SJSA1 (cell line): ENCODE data around the gene GNG13. TPM values are rescaled to one million over a fixed set of nuclear protein-coding genes. Genes with fewer than 3 reads are reported as not detected.
"Not testable (repeated sequence)": the region's sequence is repeated elsewhere in the genome, so short reads cannot be mapped to it uniquely, and the experiment has no call there.

Experiments
- DNase-seq, 2 experiments: peaks; one replicate each; pipeline ENCODE4 v3.0.0-alpha.2; 2015 to 2020; ENCODE audit warnings: low spot score in 2 of 2, low read depth in 1 of 2
- H3K27ac ChIP-seq: fragments of 250-450 bp; sonication (Bioruptor Pico); 2 replicates; pipeline ENCODE4 v1.5.1; 2020; ENCODE audit warnings: mild to moderate bottlenecking, moderate library complexity
- H3K27me3 ChIP-seq: fragments of 250-450 bp; sonication (Bioruptor Pico); replicated peaks from 2 replicates; pipeline ENCODE4 v1.5.1; 2020; ENCODE audit warnings: mild to moderate bottlenecking, moderate library complexity
- H3K36me3 ChIP-seq: fragments of 250-450 bp; sonication (Bioruptor Pico); 2 replicates; pipeline ENCODE4 v1.5.1; 2020; ENCODE audit warnings: mild to moderate bottlenecking
- H3K4me1 ChIP-seq: fragments of 250-450 bp; sonication (Bioruptor Pico); replicated peaks from 2 replicates; pipeline ENCODE4 v1.6.1; 2021; ENCODE audit warnings: mild to moderate bottlenecking
- H3K4me3 ChIP-seq: fragments of 250-450 bp; sonication (Bioruptor Pico); 2 replicates; pipeline ENCODE4 v1.5.1; 2020; ENCODE audit warnings: mild to moderate bottlenecking
- H3K9me3 ChIP-seq: fragments of 250-450 bp; sonication (Bioruptor Pico); replicated peaks from 2 replicates; pipeline ENCODE4 v1.5.1; 2020; ENCODE audit warnings: mild to moderate bottlenecking
- total RNA-seq: library from RNA; depleted of rRNA; stranded (reverse); fragments of >200 nt; shearing (Covaris generic); gene quantifications from 2 replicates; pipeline ENCODE4 v1.2.3, GENCODE V29; 2014; rRNA removed

Gene GNG13
- total RNA-seq, 1 experiment from 2014 or later: not detected

DNA sequence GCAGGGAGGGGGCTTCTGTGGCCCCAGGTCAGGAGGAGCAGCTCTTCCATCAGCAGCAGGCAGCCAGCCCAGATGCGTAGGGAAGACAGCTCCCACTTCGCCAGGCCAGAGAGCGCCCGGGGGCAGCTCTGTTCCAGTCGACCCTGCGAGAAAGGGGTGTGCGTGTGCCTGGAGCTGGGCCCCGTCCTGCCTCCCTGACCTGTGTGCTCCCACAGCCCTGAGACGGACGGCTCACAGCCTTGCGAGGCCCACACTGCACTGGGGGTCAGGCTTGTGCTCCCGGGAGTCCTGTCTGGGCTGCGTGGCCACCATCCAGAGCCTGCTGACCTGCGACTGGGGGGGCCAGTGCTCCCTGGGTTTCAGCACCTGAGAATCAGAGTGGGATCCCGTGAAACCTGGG lies 40.5 kb downstream of the GNG13 start:
- Histone ChIP-seq H3K27ac (no peak overlapping the region), H3K4me1 (no peaks in the 10 kb centered on the region; the same call in 1 of the 2 replicates), H3K36me3 (no peaks in the 10 kb centered on the region), H3K9me3 (peaks cover 2% of the 10 kb centered on the region; the same call in 1 of the 2 replicates), H3K4me3 (no peak overlapping the region), H3K27me3 (peaks cover 39% of the 10 kb centered on the region)
- no peak for DNase-seq

GRCh38 chr16:759110-759910 lies 41.2 kb downstream of the GNG13 start:
- Histone ChIP-seq H3K4me3 (no peak overlapping the region), H3K36me3 (no peaks in the 10 kb centered on the region), H3K9me3 (peaks cover 2% of the 10 kb centered on the region; the same call in 1 of the 2 replicates), H3K27ac (no peak overlapping the region), H3K4me1 (no peaks in the 10 kb centered on the region; the same call in 1 of the 2 replicates), H3K27me3 (peaks cover 47% of the 10 kb centered on the region)
- no peak for DNase-seq

- Histone ChIP-seq H3K36me3 (no peaks in the 10 kb centered on the region), H3K9me3 (peaks cover 2% of the 10 kb centered on the region; the same call in 1 of the 2 replicates)
Observed at GRCh38 chr16:756428-756827, 44.1 kb downstream of the GNG13 start.

GRCh38 chr16:754656-755055 lies 45.9 kb downstream of the GNG13 start:
- H3K4me1 ChIP-seq: no peaks in the 10 kb centered on the region
- H3K9me3 ChIP-seq: peaks cover 2% of the 10 kb centered on the region; the same call in 1 of the 2 replicates
- no peak for DNase-seq
- no peak overlapping the region for H3K4me3 ChIP-seq
- H3K36me3 ChIP-seq: no peaks in the 10 kb centered on the region
- H3K27me3 ChIP-seq: peaks cover 55% of the 10 kb centered on the region
- H3K27ac ChIP-seq: no peak overlapping the region

More at GRCh38 chr16:756428-756827, 44.1 kb downstream of the GNG13 start:
- no peak for DNase-seq
- H3K4me1 ChIP-seq: no peaks in the 10 kb centered on the region; the same call in 1 of the 2 replicates
- no peak overlapping the region for H3K4me3 ChIP-seq
- no peak overlapping the region for H3K27ac ChIP-seq
- H3K27me3 ChIP-seq: peaks cover 53% of the 10 kb centered on the region

DNA sequence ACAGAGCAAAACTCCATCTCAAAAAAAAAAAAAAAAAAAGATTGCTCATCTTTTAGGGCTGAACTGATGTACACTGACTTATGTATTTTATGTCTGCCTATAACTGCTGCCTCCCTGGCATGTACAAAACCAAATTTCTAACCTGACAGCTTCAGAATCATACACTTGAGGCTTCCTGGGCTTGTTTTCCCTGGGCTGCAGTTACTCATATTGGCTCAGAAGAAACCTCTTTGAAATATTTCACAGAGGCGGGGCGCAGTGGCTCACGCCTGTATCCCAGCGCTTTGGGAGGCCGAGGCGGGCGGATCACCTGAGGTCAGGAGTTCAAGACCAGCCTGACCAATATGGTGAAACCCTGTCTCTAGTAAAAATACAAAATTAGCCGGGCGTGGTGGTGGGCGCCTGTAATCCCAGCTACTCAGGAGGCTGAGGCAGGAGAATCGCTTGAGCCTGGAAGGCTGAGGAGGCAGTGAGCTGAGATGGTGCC lies 46.4 kb downstream of the GNG13 start:
- H3K4me1 ChIP-seq, H3K27ac ChIP-seq, H3K4me3 ChIP-seq, H3K36me3 ChIP-seq, DNase-seq, H3K9me3 ChIP-seq: not testable (repeated sequence)
- peaks cover 55% of the 10 kb centered on the region for H3K27me3 ChIP-seq

DNA sequence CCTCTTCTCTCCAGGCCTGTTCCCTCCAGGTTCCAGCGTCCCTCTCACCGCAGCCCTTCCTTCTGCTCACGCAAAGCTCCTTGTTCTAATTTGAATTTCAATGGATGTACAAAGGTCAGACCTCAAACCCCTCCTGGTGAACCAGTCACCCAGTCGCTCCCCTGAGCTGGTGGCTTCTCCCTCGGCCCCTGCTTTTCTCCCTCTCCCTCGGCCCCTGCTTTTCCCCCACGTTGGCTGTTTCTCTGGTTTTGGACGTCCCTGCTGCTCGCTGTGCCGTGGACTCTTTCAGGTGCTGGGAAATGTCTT lies 48.6 kb downstream of the GNG13 start:
- H3K27ac ChIP-seq: no peak overlapping the region
- no peak for DNase-seq
- H3K4me3 ChIP-seq: no peak overlapping the region
- H3K27me3 ChIP-seq: peaks cover 59% of the 10 kb centered on the region
- peaks cover 2% of the 10 kb centered on the region; the same call in 1 of the 2 replicates for H3K9me3 ChIP-seq
- H3K36me3 ChIP-seq: no peaks in the 10 kb centered on the region
- H3K4me1 ChIP-seq: no peaks in the 10 kb centered on the region

DNA sequence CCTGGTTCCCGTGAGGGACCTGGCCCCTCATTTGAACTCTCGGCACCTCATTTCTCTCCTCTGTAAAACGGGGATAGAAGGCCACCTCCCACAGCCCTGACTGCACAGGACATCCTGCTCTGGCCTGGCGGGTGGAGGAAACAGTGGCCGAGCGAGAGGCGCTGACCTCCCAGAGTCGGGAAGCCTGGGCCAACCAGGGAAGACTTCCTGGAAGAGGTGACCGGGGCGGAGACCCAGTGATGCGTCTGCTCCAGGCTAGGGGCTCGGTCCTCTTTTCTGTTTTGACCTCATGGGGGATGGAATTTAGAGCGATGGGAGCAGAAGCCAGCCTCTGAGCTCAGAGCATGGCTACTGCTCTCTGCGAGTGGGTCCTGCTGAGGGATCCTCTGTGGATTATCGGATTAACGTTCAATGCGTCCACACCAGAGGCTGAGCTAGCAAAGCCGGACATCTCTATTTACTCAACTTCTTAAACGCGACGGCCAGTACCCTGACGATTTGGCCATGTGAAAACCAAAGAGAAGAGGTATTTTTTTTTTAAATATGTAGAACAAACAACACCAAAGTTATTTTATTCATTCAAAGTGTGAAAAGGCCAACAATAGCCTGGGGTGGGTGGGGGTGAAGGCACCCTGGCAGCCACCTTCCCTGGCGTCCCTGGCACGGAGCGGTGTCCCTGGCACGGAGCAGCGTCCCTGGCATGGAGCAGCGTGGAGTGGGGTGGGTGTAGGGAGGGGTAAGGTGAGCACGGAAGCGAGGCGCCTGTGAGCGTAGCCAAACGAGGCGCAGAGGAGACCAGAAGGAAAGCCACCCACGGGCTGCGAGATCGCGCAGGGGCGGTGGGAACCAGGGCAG lies 49.2 kb downstream of the GNG13 start:
- no peaks in the 10 kb centered on the region for H3K36me3 ChIP-seq
- H3K4me1 ChIP-seq: no peaks in the 10 kb centered on the region
- no peak for DNase-seq
- no peak overlapping the region for H3K4me3 ChIP-seq
- H3K9me3 ChIP-seq: 0 out of 2 replicates have a peak, but pooled peaks cover 2% of the 10 kb centered on the region
- peaks cover 54% of the 10 kb centered on the region for H3K27me3 ChIP-seq
- no peak overlapping the region for H3K27ac ChIP-seq

- no peaks in the 10 kb centered on the region for H3K9me3 ChIP-seq
- no peak for DNase-seq
- no peak overlapping the region for H3K27ac ChIP-seq
- no peaks in the 10 kb centered on the region for H3K4me1 ChIP-seq
- peaks cover 47% of the 10 kb centered on the region for H3K27me3 ChIP-seq
- H3K36me3 ChIP-seq: no peaks in the 10 kb centered on the region
- H3K4me3 ChIP-seq: no peak overlapping the region
Observed at GRCh38 chr16:750485-750884, 50.0 kb downstream of the GNG13 start.

DNA sequence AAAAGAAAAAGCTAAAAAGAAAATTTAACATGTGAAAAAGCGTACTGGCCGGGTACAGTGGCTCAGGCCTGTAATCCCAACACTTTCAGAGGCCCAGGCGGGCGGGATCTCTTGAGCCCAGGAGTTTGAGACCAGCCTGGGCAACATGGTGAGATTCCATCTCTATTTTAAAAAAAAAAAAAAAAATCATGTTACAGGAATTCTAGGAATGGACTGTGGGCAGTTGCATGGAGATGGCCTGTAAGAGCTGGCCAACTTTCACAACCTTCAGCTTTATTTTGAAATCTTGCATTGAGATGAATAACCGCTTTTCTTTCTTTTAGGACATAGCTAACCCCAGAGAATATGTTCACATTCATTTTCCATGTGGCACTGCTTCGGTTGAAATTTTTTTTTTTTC lies 51.5 kb downstream of the GNG13 start:
- no peaks in the 10 kb centered on the region for H3K9me3 ChIP-seq
- peaks cover 44% of the 10 kb centered on the region for H3K27me3 ChIP-seq
- H3K4me1 ChIP-seq: no peaks in the 10 kb centered on the region
- no peak overlapping the region for H3K4me3 ChIP-seq
- DNase-seq: no peak
- H3K36me3 ChIP-seq: no peaks in the 10 kb centered on the region
- no peak overlapping the region for H3K27ac ChIP-seq

Other genes with a start within 250 kb of the GNG13 start
- not detected in 2 replicates for gene PRR35, start 240.3 kb downstream of the GNG13 start, total RNA-seq
- gene NHLRC4, start 233.7 kb downstream of the GNG13 start, total RNA-seq: 0.37 TPM in 1 of 2 replicates, not detected in the other
- gene PIGQ, start 230.8 kb downstream of the GNG13 start, total RNA-seq: 19.6 and 33.8 TPM in 2 replicates
- gene RAB40C, start 210.7 kb downstream of the GNG13 start, total RNA-seq: 10.2 and 17.8 TPM in 2 replicates
- 0.39 and 0.41 TPM in 2 replicates for gene WFIKKN1, start 169.7 kb downstream of the GNG13 start, total RNA-seq
- gene METTL26, start 164.4 kb downstream of the GNG13 start, total RNA-seq: 73.1 and 86.6 TPM in 2 replicates
- gene MCRIP2, start 158.9 kb downstream of the GNG13 start, total RNA-seq: 3.0 TPM in 1 of 2 replicates, not detected in the other
- gene WDR90, start 151.4 kb downstream of the GNG13 start, total RNA-seq: 12.1 and 31.9 TPM in 2 replicates
- gene RHOT2, start 132.6 kb downstream of the GNG13 start, total RNA-seq: 51.2 and 64.3 TPM in 2 replicates
- 1.1 and 13.1 TPM in 2 replicates for gene RHBDL1, start 125.1 kb downstream of the GNG13 start, total RNA-seq
- 150 and 253 TPM in 2 replicates for gene STUB1, start 120.3 kb downstream of the GNG13 start, total RNA-seq
- 13.9 and 25.7 TPM in 2 replicates for gene JMJD8, start 116.4 kb downstream of the GNG13 start, total RNA-seq
- 2.1 TPM in 2 replicates for gene WDR24, start 110.3 kb downstream of the GNG13 start, total RNA-seq
- gene FBXL16, start 94.9 kb downstream of the GNG13 start, total RNA-seq: 0.13 TPM in 1 of 2 replicates, not detected in the other
- gene METRN, start 85.6 kb downstream of the GNG13 start, total RNA-seq: 75.5 and 99.3 TPM in 2 replicates
- 43.7 and 95.5 TPM in 2 replicates for gene ANTKMT, start 79.6 kb downstream of the GNG13 start, total RNA-seq
- 0.26 TPM in 1 of 2 replicates, not detected in the other for gene CCDC78, start 74.3 kb downstream of the GNG13 start, total RNA-seq
- 7.8 and 16.6 TPM in 2 replicates for gene HAGHL, start 73.6 kb downstream of the GNG13 start, total RNA-seq
- gene CIAO3, start 59.7 kb downstream of the GNG13 start, total RNA-seq: 24.2 and 27.4 TPM in 2 replicates
- gene MSLN, start 40.0 kb downstream of the GNG13 start, total RNA-seq: not detected in 2 replicates
- 35.7 and 46.5 TPM in 2 replicates for gene RPUSD1, start 12.4 kb downstream of the GNG13 start, total RNA-seq
- 25.4 and 30.6 TPM in 2 replicates for gene CHTF18, start 12.1 kb downstream of the GNG13 start, total RNA-seq
- 16.3 and 23.5 TPM in 2 replicates for gene LMF1, start 170.2 kb upstream of the GNG13 start, total RNA-seq
- gene SOX8, start 181.0 kb upstream of the GNG13 start, total RNA-seq: 3.1 and 4.9 TPM in 2 replicates